HG03558 (cell line): ENCODE results near the gene ZBTB22.

ENCODE experiments used
- ATAC-seq: cut with Tn5 transposase; IDR thresholded peaks from one replicate; pipeline ENCODE4 v1.9.1; 2021; ENCODE audit warnings: moderate number of reproducible peaks; ENCODE audit not compliant: unreplicated experiment; ENCODE audit errors: extremely low read depth

Gene ZBTB22

GRCh38 chr6:33305052-33305451, 12.5 kb downstream of the ZBTB22 start:
- no peak for ATAC-seq

- no peak for ATAC-seq
Measured at GRCh38 chr6:33304216-33304615, 13.3 kb downstream of the ZBTB22 start.

DNA sequence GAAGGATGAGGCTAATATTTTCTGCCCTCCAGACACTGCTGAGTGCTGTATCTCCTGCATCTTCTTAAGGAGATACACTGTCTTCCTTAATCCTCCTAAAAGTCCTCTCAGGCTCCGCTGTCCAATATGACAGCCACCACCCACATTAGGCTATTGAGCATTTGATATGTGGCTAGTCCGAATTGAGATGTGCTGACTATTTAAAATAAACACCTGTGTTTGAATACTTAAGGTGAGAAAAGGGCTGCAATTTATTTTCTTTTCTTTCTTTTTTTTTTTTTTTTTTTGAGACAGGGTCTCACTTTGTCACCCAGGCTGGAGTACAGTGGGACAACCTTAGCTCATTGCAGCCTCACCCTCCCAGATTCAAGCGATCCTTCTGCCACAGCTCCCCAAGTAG, 15.7 kb downstream of the ZBTB22 start:
- no peak for ATAC-seq

GRCh38 chr6:33299237-33299944, 18.2 kb downstream of the ZBTB22 start:
- ATAC-seq: peak; percentile 61

- ATAC-seq: no peak
Measured at GRCh38 chr6:33298773-33299236, 18.7 kb downstream of the ZBTB22 start, which contains the start of gene RGL2. TSS of gene RGL2 (minus strand) at chr6:33298942. CDS start at chr6:33298610, 332 bp downstream.

- ATAC-seq: no peak
Measured at GRCh38 chr6:33297956-33298772, 19.4 kb downstream of the ZBTB22 start.

- no peak for ATAC-seq
Measured at GRCh38 chr6:33297406-33297955, 20.1 kb downstream of the ZBTB22 start.

DNA sequence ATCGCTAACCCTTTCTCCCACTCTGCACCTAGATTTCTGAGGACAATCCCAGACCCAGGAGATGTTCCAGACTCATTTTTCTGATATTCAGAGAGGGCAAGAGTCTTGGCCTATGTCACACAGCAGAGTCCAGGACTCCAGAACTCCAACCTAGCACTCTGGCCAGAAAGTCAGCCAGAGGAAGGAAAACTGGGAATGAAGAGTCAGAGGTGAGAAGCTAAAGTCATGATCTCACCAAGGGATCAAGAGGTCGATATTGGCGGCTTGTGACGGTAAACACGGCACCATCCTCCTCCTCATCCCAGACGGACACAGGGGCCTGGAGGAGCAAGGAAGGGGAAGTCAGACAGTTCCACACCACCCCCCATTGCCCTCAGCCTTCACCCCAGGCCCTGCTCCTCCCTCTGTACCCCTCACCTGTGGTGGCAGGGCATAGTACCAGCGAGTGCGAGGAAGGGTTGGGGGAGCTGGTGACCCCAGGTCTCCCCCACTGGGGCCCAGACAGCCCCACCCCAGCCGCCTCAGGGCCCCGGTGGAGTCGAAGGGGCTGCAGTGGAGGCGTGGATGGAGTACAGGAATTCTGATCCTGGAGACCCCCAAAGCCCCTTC, 20.6 kb downstream of the ZBTB22 start:
- ATAC-seq: no peak

DNA sequence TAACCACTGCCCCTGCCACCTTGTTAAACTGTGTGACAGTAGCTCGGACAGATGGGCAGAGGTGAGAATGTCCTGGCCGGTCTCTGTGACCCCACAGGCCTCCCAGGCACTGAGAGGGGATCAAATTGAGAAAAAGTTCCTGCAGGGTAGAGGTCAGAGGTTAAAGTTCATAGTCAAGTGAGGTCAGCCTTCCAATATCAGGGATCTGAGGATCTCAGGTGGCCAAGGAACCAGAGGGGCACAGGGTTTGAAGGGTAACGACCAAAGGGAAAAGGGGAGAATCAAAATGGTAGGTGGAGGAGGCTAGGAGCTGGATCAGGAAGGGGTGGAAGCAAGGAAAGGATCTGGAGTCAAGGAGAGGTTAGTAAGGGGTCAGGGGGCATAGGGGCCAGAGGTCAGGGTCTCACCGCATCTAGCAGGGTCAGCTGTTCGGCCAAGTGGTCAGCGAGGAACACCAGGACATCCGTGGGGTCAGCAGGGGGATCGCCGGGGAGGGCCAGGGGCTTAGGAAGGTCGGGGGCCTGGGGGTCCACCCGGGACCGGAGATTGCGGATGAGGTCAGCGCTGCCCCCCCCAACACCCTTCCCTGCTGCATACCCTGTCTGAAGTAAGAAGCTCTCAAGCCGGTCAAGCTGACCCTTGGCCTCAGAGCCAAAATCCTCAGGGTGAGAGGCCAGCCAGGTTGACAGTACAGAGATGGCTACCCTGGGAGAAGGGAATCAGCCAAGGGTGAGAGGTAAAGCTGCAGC, 21.7 kb downstream of the ZBTB22 start:
- ATAC-seq: no peak

DNA sequence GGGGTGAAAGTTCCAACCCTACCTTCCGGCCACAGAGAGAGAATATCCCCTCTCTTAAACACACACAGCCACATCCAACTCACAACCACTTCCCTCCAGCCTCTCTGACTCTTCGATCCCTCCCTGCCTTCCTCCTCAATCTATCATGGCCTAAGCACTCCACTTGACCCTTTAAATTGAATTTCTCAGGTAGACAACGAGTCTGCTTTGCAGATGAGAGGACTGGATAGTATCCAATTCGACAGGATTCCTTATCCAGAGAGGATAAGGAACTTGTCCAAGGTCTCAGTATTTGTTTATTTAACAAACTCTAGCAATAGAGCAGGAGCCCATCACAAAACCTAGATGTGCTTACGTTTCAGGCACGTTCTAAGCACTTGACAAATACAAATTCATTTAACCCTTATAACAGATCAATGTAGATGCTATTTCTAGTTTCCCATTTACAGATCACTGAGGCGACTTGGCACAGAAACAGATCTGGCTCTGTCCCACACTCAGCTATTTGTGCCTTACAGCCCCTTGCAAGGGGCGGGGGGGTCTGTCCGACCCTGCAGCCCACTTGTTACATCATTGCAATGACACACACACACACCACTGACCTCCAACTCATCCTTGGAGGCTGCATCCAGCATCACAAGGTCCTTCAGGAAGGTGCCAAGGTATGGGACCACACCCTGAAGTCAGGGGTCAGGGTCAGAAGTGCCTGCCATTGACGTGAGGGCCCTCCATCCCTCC, 23.3 kb downstream of the ZBTB22 start:
- ATAC-seq: no peak

- ATAC-seq: no peak
Measured at GRCh38 chr6:33292996-33293682, 24.4 kb downstream of the ZBTB22 start.

- ATAC-seq: no peak
Measured at GRCh38 chr6:33290459-33290858, 27.1 kb downstream of the ZBTB22 start.

DNA sequence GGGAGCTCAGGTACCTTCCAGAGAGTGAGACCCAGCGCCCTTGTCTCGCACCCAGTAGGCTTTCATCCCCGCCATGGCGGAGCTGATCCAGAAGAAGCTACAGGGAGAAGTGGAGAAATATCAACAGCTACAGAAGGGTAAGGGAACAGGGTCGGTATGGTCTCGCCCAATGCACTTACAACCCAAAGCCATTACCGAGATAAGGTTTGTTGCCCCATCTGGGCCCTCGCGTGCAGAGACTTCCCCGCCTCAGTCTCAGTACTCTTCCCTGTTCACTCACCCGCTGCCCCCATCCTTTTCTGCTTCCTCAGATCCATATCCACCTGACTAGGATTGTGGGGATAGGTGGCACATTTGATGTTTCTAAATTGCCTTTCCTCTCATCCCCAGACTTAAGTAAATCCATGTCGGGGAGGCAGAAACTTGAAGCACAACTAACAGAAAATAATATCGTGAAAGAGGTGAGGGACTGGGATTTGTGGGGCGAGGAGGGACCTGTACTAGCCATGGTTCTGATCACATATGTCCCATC, 27.7 kb downstream of the ZBTB22 start:
- ATAC-seq: no peak

DNA sequence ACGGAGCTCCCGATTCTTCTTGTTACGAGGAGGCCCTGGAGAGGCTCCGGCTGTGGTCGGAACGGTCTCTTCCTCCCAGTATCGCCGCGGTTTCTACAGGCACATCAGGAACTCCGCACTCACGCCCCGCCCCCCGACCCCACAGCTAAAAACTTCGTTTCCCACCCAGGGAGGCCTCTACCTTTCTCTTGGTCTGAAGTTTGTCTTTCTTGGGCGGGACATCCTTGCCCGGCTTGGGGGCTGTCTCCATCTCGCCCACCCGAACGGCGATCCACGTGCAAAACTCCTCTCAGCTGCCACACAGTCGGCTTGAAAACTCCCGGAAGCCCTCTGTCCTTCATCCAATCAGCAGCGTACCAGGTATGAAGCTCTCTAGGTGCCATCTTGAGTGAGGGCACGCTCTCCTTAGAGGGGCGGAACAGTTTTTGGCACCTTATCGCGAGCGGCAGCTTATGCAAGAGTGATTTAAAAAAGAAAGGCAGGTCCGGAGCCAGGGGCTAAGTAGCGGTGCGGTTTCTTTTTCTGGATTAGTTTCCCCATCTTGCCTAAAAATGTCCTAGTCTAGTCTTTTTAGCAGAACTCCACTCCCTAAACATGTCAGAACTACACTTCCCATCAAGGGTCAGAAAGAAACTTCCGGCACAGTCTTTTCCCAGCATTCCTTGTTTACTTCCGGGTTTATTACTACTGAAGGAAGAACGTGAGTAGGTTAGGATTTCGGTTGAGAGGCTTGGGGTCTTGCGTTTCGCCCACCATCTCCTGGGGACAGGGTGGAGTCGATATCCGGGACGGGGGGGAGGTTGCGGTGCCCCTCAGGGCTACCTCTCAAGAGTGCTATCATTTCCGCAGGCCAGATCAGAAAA, 28.4 kb downstream of the ZBTB22 start, which contains the start of the genes PFDN6 and WDR46:
Gene PFDN6, plus strand, starts transcription at position 681 of the 863 bp plus-strand sequence. CDS start 256 bp downstream, outside the sequence.
Gene WDR46, minus strand, starts transcription at position 319 of the 863 bp plus-strand sequence. Its CDS starts 69 bp downstream, at position 250.
- ATAC-seq: peak; percentile 65

DNA sequence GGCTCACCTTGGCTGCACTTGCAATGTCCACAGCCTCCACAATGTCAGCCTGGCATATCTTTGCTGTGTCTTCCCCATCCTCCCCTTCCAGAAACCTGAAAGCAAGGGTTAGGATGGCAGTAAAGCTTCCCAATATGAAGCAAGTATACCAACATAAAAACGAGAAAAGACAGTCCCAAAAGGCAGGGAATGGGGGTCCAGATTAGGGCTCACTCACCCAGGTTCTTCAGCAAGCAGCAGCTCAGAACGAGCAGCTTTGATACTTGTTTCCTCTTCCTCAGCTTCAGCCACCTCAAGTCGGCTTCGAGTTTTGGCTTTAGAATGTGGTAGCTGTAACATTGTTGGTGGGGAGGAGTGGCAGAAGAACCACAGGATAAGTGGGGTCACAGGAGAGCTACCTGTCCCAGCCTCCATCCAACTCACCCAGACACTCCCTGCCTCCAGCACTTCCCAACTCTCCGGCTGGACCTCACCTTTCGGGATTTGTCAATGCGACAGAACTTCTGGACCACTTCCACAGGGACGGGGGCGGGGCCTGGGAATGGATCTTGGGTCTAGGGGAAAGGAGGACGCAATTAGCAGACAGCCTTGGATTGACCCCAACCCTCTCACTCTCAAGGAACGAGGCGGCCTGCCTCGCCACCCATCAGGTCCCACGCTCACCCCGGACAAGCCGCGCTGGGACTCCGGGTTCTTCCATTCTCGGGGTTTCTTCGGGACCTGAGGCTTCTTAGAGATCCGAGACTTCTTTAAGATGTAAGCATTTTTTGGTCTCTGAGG, 29.2 kb downstream of the ZBTB22 start:
- ATAC-seq: no peak
